ENCODE results near the gene SOX6. TPM values are rescaled to one million over a fixed set of nuclear protein-coding genes. Genes with fewer than 3 reads are reported as not detected.
A peak's percentile ranks its signal among the peaks of the same experiment; 100 is the strongest.
"Not testable (repeated sequence)": the region's sequence is repeated elsewhere in the genome, so short reads cannot be mapped to it uniquely, and the experiment has no call there.

SOX6 gene
- total RNA-seq, 1 donor from 2014 or later = 13.6 TPM

GRCh38 chr11:16141614-16142013 is 214.7 kb downstream of the SOX6 start:
- not testable (repeated sequence) for ATAC-seq

- not testable (repeated sequence) for ATAC-seq
These were observed 215.2 kb downstream of the SOX6 start for GRCh38 chr11:16141162-16141561.

- ATAC-seq = no peak
These were observed 219.5 kb downstream of the SOX6 start for GRCh38 chr11:16136792-16137390.

- no peak for ATAC-seq
These were observed 222.5 kb downstream of the SOX6 start for GRCh38 chr11:16133867-16134266.

- ATAC-seq = no peak
These were observed 228.6 kb downstream of the SOX6 start for GRCh38 chr11:16127732-16128131.

- no peak for ATAC-seq
These were observed 230.0 kb downstream of the SOX6 start for GRCh38 chr11:16126362-16126761.

- no peak for ATAC-seq
These were observed 230.6 kb downstream of the SOX6 start for GRCh38 chr11:16125796-16126195.

- ATAC-seq = no peak
These were observed 232.0 kb downstream of the SOX6 start for GRCh38 chr11:16124390-16124789.

- ATAC-seq = no peak
These were observed 234.5 kb downstream of the SOX6 start for GRCh38 chr11:16121853-16122252.

- no peak for ATAC-seq
These were observed 236.3 kb downstream of the SOX6 start for GRCh38 chr11:16120008-16120407.

GRCh38 chr11:16117989-16118756 is 238.2 kb downstream of the SOX6 start:
- ATAC-seq = no peak

- no peak for ATAC-seq
These were observed 241.1 kb downstream of the SOX6 start for GRCh38 chr11:16114978-16115871.

GRCh38 chr11:16114431-16114830 is 241.9 kb downstream of the SOX6 start:
- no peak for ATAC-seq

GRCh38 chr11:16111690-16112089 is 244.7 kb downstream of the SOX6 start:
- no peak for ATAC-seq

GRCh38 chr11:16110886-16111285 is 245.5 kb downstream of the SOX6 start:
- ATAC-seq = no peak

- ATAC-seq = peak; percentile 40
These were observed 256.9 kb downstream of the SOX6 start for GRCh38 chr11:16099343-16099900.

- no peak for ATAC-seq
These were observed 257.7 kb downstream of the SOX6 start for GRCh38 chr11:16098526-16099205.

- ATAC-seq = peak; percentile 98
These were observed 258.8 kb downstream of the SOX6 start for GRCh38 chr11:16097543-16097942.

GRCh38 chr11:16096336-16096735 is 260.0 kb downstream of the SOX6 start:
- no peak for ATAC-seq

GRCh38 chr11:16095756-16096155 is 260.6 kb downstream of the SOX6 start:
- no peak for ATAC-seq

GRCh38 chr11:16093889-16094653 is 262.3 kb downstream of the SOX6 start:
- no peak for ATAC-seq

- no peak for ATAC-seq
These were observed 264.5 kb downstream of the SOX6 start for GRCh38 chr11:16091862-16092261.

Data from esophagus mucosa (tissue), 1 donor.